HEK293 (cell line): ENCODE results near the gene CRYGN.

ENCODE experiments used
- CTCF ChIA-PET: fragments of 350-600 bp; formaldehyde crosslinking; extraction: SDS; loops from one replicate; lab custom pipeline; 2021; ENCODE audit warnings: antibody characterized with exemption; lab: Yijun Ruan, JAX
- POLR2A ChIA-PET: fragments of 300-600 bp; formaldehyde crosslinking; extraction: SDS; loops from one replicate; lab custom pipeline; 2020; ENCODE audit warnings: antibody characterized with exemption, inconsistent platforms; lab: Yijun Ruan, JAX
- H3K27ac ChIP-seq: fragments of 200-500 bp; sonication (Bioruptor generic); 2 replicates; pipeline ENCODE4 v1.5.1; 2014; ENCODE audit warnings: low read depth, low read length, control low read depth, inconsistent platforms; ENCODE audit errors: extremely low read depth
- H3K36me3 ChIP-seq, 2 experiments: fragments of 200-500 bp in 1 of 2; sonication (Bioruptor generic) in 1 of 2; 1 replicate in 1 of 2; 2 replicates in 1 of 2; pipeline ENCODE4 v1.5.1; 2014 to 2017; ENCODE audit warnings: inconsistent platforms in 2 of 2, low read length in 2 of 2; ENCODE audit not compliant: control insufficient read depth in 2 of 2, insufficient read depth in 1 of 2
- H3K4me1 ChIP-seq: fragments of 200-500 bp; sonication (Bioruptor generic); 2 replicates; pipeline ENCODE4 v1.5.1; 2014; ENCODE audit warnings: mild to moderate bottlenecking, low read length, inconsistent platforms; ENCODE audit not compliant: control insufficient read depth, insufficient read depth
- H3K4me3 ChIP-seq: 2 replicates; pipeline ENCODE4 v1.5.1; 2011; ENCODE audit warnings: low read depth, mild to moderate bottlenecking, control low read depth, low read length, moderate library complexity
- H3K9me3 ChIP-seq: fragments of 200-500 bp; sonication (Bioruptor generic); 2 replicates; pipeline ENCODE4 v1.5.1; 2014; ENCODE audit warnings: low read depth, low read length, inconsistent platforms; ENCODE audit not compliant: control insufficient read depth, insufficient read depth
- AEBP2 ChIP-seq: fragments of 450-650 bp; formaldehyde crosslinking; IDR thresholded peaks from 2 replicates; pipeline ENCODE4 v1.5.1; 2016; ENCODE audit warnings: missing biosample characterization, missing genetic modification characterization, borderline replicate concordance
- BCL11B ChIP-seq: fragments of 450-650 bp; formaldehyde crosslinking; IDR thresholded peaks from 2 replicates; pipeline ENCODE4 v1.5.1; 2016; ENCODE audit warnings: low read depth, missing biosample characterization, missing genetic modification characterization
- HIC1 ChIP-seq: fragments of 450-650 bp; formaldehyde crosslinking; IDR thresholded peaks from 2 replicates; pipeline ENCODE4 v1.5.1; 2016; ENCODE audit warnings: missing biosample characterization, missing genetic modification characterization
- HOXC10 ChIP-seq: sonication (generic); formaldehyde crosslinking; IDR thresholded peaks from 2 replicates; pipeline ENCODE4 v1.8.1; 2023; ENCODE audit warnings: mild to moderate bottlenecking, missing genetic modification reagents
- PBX3 ChIP-seq: sonication (generic); formaldehyde crosslinking; IDR thresholded peaks from 2 replicates; pipeline ENCODE4 v1.8.1; 2022; ENCODE audit warnings: mild to moderate bottlenecking, moderate library complexity, missing genetic modification reagents
- PRDM10 ChIP-seq: fragments of 450-650 bp; formaldehyde crosslinking; IDR thresholded peaks from 2 replicates; pipeline ENCODE4 v1.5.1; 2016; ENCODE audit warnings: missing biosample characterization, missing genetic modification characterization
- PRDM6 ChIP-seq: fragments of 450-650 bp; formaldehyde crosslinking; IDR thresholded peaks from 2 replicates; pipeline ENCODE4 v1.5.1; 2017; ENCODE audit warnings: missing biosample characterization, missing genetic modification characterization
- ZBTB17 ChIP-seq: fragments of 450-650 bp; formaldehyde crosslinking; IDR thresholded peaks from 2 replicates; pipeline ENCODE4 v1.5.1; 2016; ENCODE audit warnings: missing biosample characterization, missing genetic modification characterization
- ZFP41 ChIP-seq: fragments of 450-650 bp; formaldehyde crosslinking; IDR thresholded peaks from 2 replicates; pipeline ENCODE4 v1.5.1; 2016; ENCODE audit warnings: missing biosample characterization, missing genetic modification characterization, borderline replicate concordance
- ZNF223 ChIP-seq: fragments of 450-650 bp; formaldehyde crosslinking; IDR thresholded peaks from 2 replicates; pipeline ENCODE4 v1.5.1; 2016; ENCODE audit warnings: missing biosample characterization, missing genetic modification characterization
- ZNF501 ChIP-seq: fragments of 450-650 bp; formaldehyde crosslinking; IDR thresholded peaks from 2 replicates; pipeline ENCODE4 v1.5.1; 2016; ENCODE audit warnings: missing biosample characterization, missing genetic modification characterization
- ZNF518A ChIP-seq: fragments of 450-650 bp; formaldehyde crosslinking; conservative IDR thresholded peaks from 2 replicates; pipeline ENCODE4 v1.5.1; 2016; ENCODE audit warnings: low read depth, missing biosample characterization, missing genetic modification characterization
- ZNF548 ChIP-seq: fragments of 450-650 bp; formaldehyde crosslinking; IDR thresholded peaks from 2 replicates; pipeline ENCODE4 v1.5.1; 2016; ENCODE audit warnings: missing biosample characterization, missing genetic modification characterization
- ZNF571 ChIP-seq: fragments of 450-650 bp; formaldehyde crosslinking; IDR thresholded peaks from 2 replicates; pipeline ENCODE4 v1.5.0; 2017; ENCODE audit warnings: missing biosample characterization, missing genetic modification characterization
- ZNF843 ChIP-seq: fragments of 450-650 bp; formaldehyde crosslinking; IDR thresholded peaks from 2 replicates; pipeline ENCODE4 v1.5.1; 2016; ENCODE audit warnings: missing biosample characterization, missing genetic modification characterization
- ZSCAN4 ChIP-seq: fragments of 450-650 bp; formaldehyde crosslinking; IDR thresholded peaks from 2 replicates; pipeline ENCODE4 v1.5.1; 2017; ENCODE audit warnings: missing biosample characterization, missing genetic modification characterization

The CRYGN gene

GRCh38 chr7:151423226-151423625 is 16.7 kb downstream of the CRYGN start:
- ChIA-PET POLR2A (no interaction called here), CTCF (interaction anchor here (1.4 kb wide), 1 partner anchor 55 kb away, joined by 5 read pairs; no protein-coding TSS in a partner anchor)
- Histone ChIP-seq H3K9me3 (no peaks in the 10 kb centered on the region), H3K4me3 (no peak overlapping the region), H3K27ac (no peak overlapping the region), H3K36me3 (no peaks in the 10 kb centered on the region), H3K4me1 (peaks cover 9% of the 10 kb centered on the region; the same call in 1 of the 2 replicates)
- TF ChIP-seq ZNF501 (tag by site-specific recombination) (no peak), ZNF843 (tag by site-specific recombination) (no peak), ZNF518A (tag by site-specific recombination) (no peak), PBX3 (CRISPR knock-in tag) (no peak), ZBTB17 (tag by site-specific recombination) (no peak), HOXC10 (CRISPR knock-in tag) (no peak), ZNF223 (tag by site-specific recombination) (no peak), ZFP41 (no peak), ZNF571 (no peak), AEBP2 (tag by site-specific recombination) (no peak), ZNF548 (tag by site-specific recombination) (no peak), HIC1 (no peak), ZSCAN4 (tag by site-specific recombination) (no peak), BCL11B (no peak), PRDM10 (tag by site-specific recombination) (no peak), PRDM6 (no peak)
